Epithelial cell of prostate (primary cell): Measurements from ENCODE around the gene GRK1.

ENCODE experiments used
- DNase-seq: peaks from one replicate; pipeline ENCODE4 v3.0.0-alpha.2; 2011; ENCODE audit warnings: low read depth, low spot score
- H3K27ac ChIP-seq: fragments of 450-650 bp; 2 replicates; pipeline ENCODE4 v1.5.1; 2017; ENCODE audit warnings: mild to moderate bottlenecking

The GRK1 gene

GRCh38 chr13:113768018-113768905 is 101.2 kb downstream of the GRK1 start:
- H3K27ac ChIP-seq: no peak overlapping the region
- DNase-seq: no peak

- DNase-seq: no peak
Measured at GRCh38 chr13:113769106-113769505, 102.1 kb downstream of the GRK1 start.

GRCh38 chr13:113769881-113770280 is 102.9 kb downstream of the GRK1 start:
- no peak for DNase-seq

More at GRCh38 chr13:113769106-113769505, 102.1 kb downstream of the GRK1 start:
- no peak overlapping the region for H3K27ac ChIP-seq

GRCh38 chr13:113770441-113770840 is 103.4 kb downstream of the GRK1 start:
- DNase-seq: no peak
- peak overlapping the region; percentile 78 for H3K27ac ChIP-seq

More at GRCh38 chr13:113769881-113770280, 102.9 kb downstream of the GRK1 start:
- no peak overlapping the region for H3K27ac ChIP-seq

- peak overlapping the region; percentile 78 for H3K27ac ChIP-seq
- no peak for DNase-seq
Measured at GRCh38 chr13:113770937-113771336, 103.9 kb downstream of the GRK1 start.

GRCh38 chr13:113771709-113772331 is 104.8 kb downstream of the GRK1 start:
- DNase-seq: no peak
- peak overlapping the region; percentile 78 for H3K27ac ChIP-seq

GRCh38 chr13:113774177-113775107 is 107.4 kb downstream of the GRK1 start:
- no peak for DNase-seq
- no peak overlapping the region for H3K27ac ChIP-seq

GRCh38 chr13:113775451-113776145 is 108.6 kb downstream of the GRK1 start:
- DNase-seq: no peak
- H3K27ac ChIP-seq: no peak overlapping the region

GRCh38 chr13:113776231-113777125 is 109.5 kb downstream of the GRK1 start:
- no peak for DNase-seq
- no peak overlapping the region for H3K27ac ChIP-seq

- DNase-seq: no peak
- no peak overlapping the region for H3K27ac ChIP-seq
Measured at GRCh38 chr13:113777311-113778260, 110.6 kb downstream of the GRK1 start.

GRCh38 chr13:113781571-113781970 is 114.6 kb downstream of the GRK1 start:
- H3K27ac ChIP-seq: peak overlapping the region; percentile 52
- DNase-seq: peak; percentile 31

- DNase-seq: no peak
- H3K27ac ChIP-seq: no peak overlapping the region
Measured at GRCh38 chr13:113782472-113782871, 115.5 kb downstream of the GRK1 start.

- H3K27ac ChIP-seq: peak overlapping the region; percentile 90
- no peak for DNase-seq
Measured at GRCh38 chr13:113783200-113783881, 116.3 kb downstream of the GRK1 start.

GRCh38 chr13:113783966-113784644 is 117.1 kb downstream of the GRK1 start:
- H3K27ac ChIP-seq: peak overlapping the region; percentile 90
- no peak for DNase-seq

- peak overlapping the region; percentile 90 for H3K27ac ChIP-seq
- DNase-seq: no peak
Measured at GRCh38 chr13:113784645-113785024, 117.6 kb downstream of the GRK1 start.
